KOPT-K1 (cell line): ENCODE results near the gene KAZN.
"Not testable (repeated sequence)": the region's sequence is repeated elsewhere in the genome, so short reads cannot be mapped to it uniquely, and the experiment has no call there.

ENCODE experiments used
- H3K27ac ChIP-seq: fragments of 200-600 bp; sonication (generic); 2 replicates; pipeline ENCODE4 v1.5.1; 2016; ENCODE audit warnings: antibody characterized with exemption, mild to moderate bottlenecking, low read depth, low read length; ENCODE audit not compliant: poor library complexity, severe bottlenecking
- H3K36me3 ChIP-seq: fragments of 200-600 bp; sonication (generic); 2 replicates; pipeline ENCODE4 v1.5.1; 2017; ENCODE audit warnings: antibody characterized with exemption, mild to moderate bottlenecking, low read length, moderate library complexity; ENCODE audit not compliant: insufficient read depth
- H3K9me3 ChIP-seq: fragments of 200-600 bp; sonication (generic); 2 replicates; pipeline ENCODE4 v1.5.1; 2017; ENCODE audit warnings: antibody characterized with exemption, low read length, mild to moderate bottlenecking; ENCODE audit not compliant: insufficient read depth, poor library complexity, severe bottlenecking

Gene KAZN

GRCh38 chr1:15028616-15029015 lies 430.1 kb downstream of the KAZN start:
- no peak overlapping the region for H3K27ac ChIP-seq
- H3K9me3 ChIP-seq: no peaks in the 10 kb centered on the region

GRCh38 chr1:15029036-15029435 lies 430.6 kb downstream of the KAZN start:
- Histone ChIP-seq H3K9me3 (no peaks in the 10 kb centered on the region), H3K27ac (no peak overlapping the region), H3K36me3 (no peaks in the 10 kb centered on the region)

More at GRCh38 chr1:15028616-15029015, 430.1 kb downstream of the KAZN start:
- H3K36me3 ChIP-seq: no peaks in the 10 kb centered on the region

- Histone ChIP-seq H3K9me3 (no peaks in the 10 kb centered on the region), H3K27ac (no peak overlapping the region), H3K36me3 (no peaks in the 10 kb centered on the region)
Measured at GRCh38 chr1:15029786-15030185, 431.3 kb downstream of the KAZN start.

GRCh38 chr1:15031251-15031933 lies 432.9 kb downstream of the KAZN start:
- no peaks in the 10 kb centered on the region for H3K9me3 ChIP-seq
- H3K36me3 ChIP-seq: no peaks in the 10 kb centered on the region
- H3K27ac ChIP-seq: no peak overlapping the region

GRCh38 chr1:15033264-15033663 lies 434.8 kb downstream of the KAZN start:
- H3K9me3 ChIP-seq: no peaks in the 10 kb centered on the region
- no peak overlapping the region for H3K27ac ChIP-seq
- H3K36me3 ChIP-seq: no peaks in the 10 kb centered on the region

- no peaks in the 10 kb centered on the region for H3K9me3 ChIP-seq
- H3K27ac ChIP-seq: no peak overlapping the region
- H3K36me3 ChIP-seq: no peaks in the 10 kb centered on the region
Measured at GRCh38 chr1:15034656-15035055, 436.2 kb downstream of the KAZN start.

GRCh38 chr1:15035236-15035635 lies 436.8 kb downstream of the KAZN start:
- Histone ChIP-seq H3K9me3 (no peaks in the 10 kb centered on the region), H3K27ac (no peak overlapping the region), H3K36me3 (no peaks in the 10 kb centered on the region)

- Histone ChIP-seq H3K27ac (no peak overlapping the region), H3K36me3 (no peaks in the 10 kb centered on the region), H3K9me3 (no peaks in the 10 kb centered on the region)
Measured at GRCh38 chr1:15036101-15036500, 437.6 kb downstream of the KAZN start.

- no peak overlapping the region for H3K27ac ChIP-seq
- H3K36me3 ChIP-seq: no peaks in the 10 kb centered on the region
- no peaks in the 10 kb centered on the region for H3K9me3 ChIP-seq
Measured at GRCh38 chr1:15038232-15039016, 439.9 kb downstream of the KAZN start.

GRCh38 chr1:15039017-15039648 lies 440.6 kb downstream of the KAZN start:
- Histone ChIP-seq H3K9me3 (no peaks in the 10 kb centered on the region), H3K27ac (no peak overlapping the region), H3K36me3 (no peaks in the 10 kb centered on the region)

- Histone ChIP-seq H3K9me3 (no peaks in the 10 kb centered on the region), H3K27ac (no peak overlapping the region), H3K36me3 (no peaks in the 10 kb centered on the region)
Measured at GRCh38 chr1:15039901-15040300, 441.4 kb downstream of the KAZN start.

- not testable (repeated sequence) for H3K36me3 ChIP-seq, H3K27ac ChIP-seq
Measured at GRCh38 chr1:15040685-15041084, 442.2 kb downstream of the KAZN start.

GRCh38 chr1:15042866-15043265 lies 444.4 kb downstream of the KAZN start:
- Histone ChIP-seq H3K27ac (no peak overlapping the region), H3K9me3 (no peaks in the 10 kb centered on the region), H3K36me3 (no peaks in the 10 kb centered on the region)

More at GRCh38 chr1:15040685-15041084, 442.2 kb downstream of the KAZN start:
- H3K9me3 ChIP-seq: not testable (repeated sequence)

GRCh38 chr1:15043934-15044333 lies 445.4 kb downstream of the KAZN start:
- Histone ChIP-seq H3K27ac (no peak overlapping the region), H3K9me3 (no peaks in the 10 kb centered on the region), H3K36me3 (no peaks in the 10 kb centered on the region)

GRCh38 chr1:15045123-15045522 lies 446.6 kb downstream of the KAZN start:
- H3K9me3 ChIP-seq: no peaks in the 10 kb centered on the region
- no peaks in the 10 kb centered on the region for H3K36me3 ChIP-seq
- H3K27ac ChIP-seq: no peak overlapping the region
